OCI-LY1 (cell line): ENCODE data around the gene CPEB1.

Source experiments
- H2AFZ ChIP-seq: fragments of 200-600 bp; sonication (generic), shearing (Covaris generic); 2 replicates; pipeline ENCODE4 v1.6.0; 2014; ENCODE audit warnings: antibody characterized with exemption, mild to moderate bottlenecking, low read length
- H3F3A ChIP-seq: fragments of 200-600 bp; sonication (generic), shearing (Covaris generic); 2 replicates; pipeline ENCODE4 v1.6.0; 2014; ENCODE audit warnings: mild to moderate bottlenecking, antibody characterized with exemption, low read length, moderate library complexity; ENCODE audit not compliant: insufficient read depth
- H3K27ac ChIP-seq: fragments of 200-600 bp; sonication (generic); 2 replicates; pipeline ENCODE4 v1.5.1; 2014; ENCODE audit warnings: low read length, mixed run types, mild to moderate bottlenecking, low read depth; ENCODE audit not compliant: poor library complexity, severe bottlenecking
- H3K27me3 ChIP-seq: fragments of 200-600 bp; sonication (generic); 2 replicates; pipeline ENCODE4 v1.6.0; 2014; ENCODE audit warnings: antibody characterized with exemption, mild to moderate bottlenecking, low read length, moderate library complexity; ENCODE audit not compliant: insufficient read depth
- H3K36me3 ChIP-seq: fragments of 200-600 bp; sonication (generic); 2 replicates; pipeline ENCODE4 v1.6.1; 2014; ENCODE audit warnings: mild to moderate bottlenecking, antibody characterized with exemption, low read length, moderate library complexity, mixed read lengths; ENCODE audit not compliant: insufficient read depth
- H3K4me1 ChIP-seq: fragments of 200-600 bp; sonication (generic); 2 replicates; pipeline ENCODE4 v1.5.1; 2014; ENCODE audit warnings: mild to moderate bottlenecking, low read length, moderate library complexity; ENCODE audit not compliant: insufficient read depth, severe bottlenecking
- H3K4me2 ChIP-seq: fragments of 200-600 bp; sonication (generic), shearing (Covaris generic); 2 replicates; pipeline ENCODE4 v1.6.1; 2014; ENCODE audit warnings: low read length
- H3K4me3 ChIP-seq: fragments of 200-600 bp; sonication (generic); 2 replicates; pipeline ENCODE4 v1.5.1; 2014; ENCODE audit warnings: low read length, low read depth, mild to moderate bottlenecking, mixed read lengths; ENCODE audit not compliant: poor library complexity, severe bottlenecking
- H3K79me2 ChIP-seq: fragments of 200-600 bp; shearing (Covaris generic); 2 replicates; pipeline ENCODE4 v1.6.1; 2016; ENCODE audit warnings: mixed run types, low read length, mixed read lengths; ENCODE audit not compliant: insufficient read depth
- H3K9ac ChIP-seq: fragments of 200-600 bp; sonication (generic), shearing (Covaris generic); 2 replicates; pipeline ENCODE4 v1.6.1; 2014; ENCODE audit warnings: mild to moderate bottlenecking, low read length, mixed read lengths
- H3K9me2 ChIP-seq: fragments of 200-600 bp; sonication (generic), shearing (Covaris generic); 2 replicates; pipeline ENCODE4 v1.6.1; 2014; ENCODE audit warnings: low read depth, mild to moderate bottlenecking, low read length, mixed read lengths
- H3K9me3 ChIP-seq: fragments of 200-600 bp; shearing (Covaris generic); 2 replicates; pipeline ENCODE4 v1.6.1; 2014; ENCODE audit warnings: low read length, mixed read lengths
- H4K20me1 ChIP-seq: fragments of 200-600 bp; sonication (generic), shearing (Covaris generic); 2 replicates; pipeline ENCODE4 v1.6.0; 2016; ENCODE audit warnings: mild to moderate bottlenecking, low read length; ENCODE audit not compliant: insufficient read depth
- CTCF ChIP-seq: fragments of 200-600 bp; sonication (generic), shearing (Covaris generic); IDR thresholded peaks from 2 replicates; pipeline ENCODE4 v1.5.1; 2017; ENCODE audit warnings: mild to moderate bottlenecking, antibody characterized with exemption, low read length, moderate library complexity, mixed read lengths
- EZH2 ChIP-seq: fragments of 200-600 bp; sonication (generic), shearing (Covaris generic); IDR thresholded peaks from 2 replicates; pipeline ENCODE4 v1.8.0; 2017; ENCODE audit warnings: borderline replicate concordance, mixed run types, mild to moderate bottlenecking, antibody characterized with exemption, low read length, moderate library complexity, mixed read lengths

CPEB1 gene

GRCh38 chr15:82540984-82541431 is 106.2 kb downstream of the CPEB1 start:
- H3K9me3 ChIP-seq = no peaks in the 10 kb centered on the region
- H3K79me2 ChIP-seq = peaks cover 18% of the 10 kb centered on the region
- H3K4me3 ChIP-seq = peak overlapping the region; percentile 99
- H3K36me3 ChIP-seq = peaks cover 40% of the 10 kb centered on the region
- 0 out of 2 replicates have a peak, but pooled peaks cover 5% of the 10 kb centered on the region for H3K27me3 ChIP-seq
- H2AFZ ChIP-seq = peak overlapping the region; percentile 30; the same call in 1 of the 2 replicates
- peak overlapping the region; percentile 84 for H3K4me2 ChIP-seq
- 0 out of 2 replicates have a peak, but pooled peaks cover 4% of the 10 kb centered on the region for H3F3A ChIP-seq
- no peaks in the 10 kb centered on the region for H4K20me1 ChIP-seq
- TF ChIP-seq EZH2 = no peak
- no peak for TF ChIP-seq CTCF
- peaks cover 19% of the 10 kb centered on the region for H3K4me1 ChIP-seq
- peak overlapping the region; percentile 4 for H3K27ac ChIP-seq
- H3K9ac ChIP-seq = peak overlapping the region; percentile 89
- H3K9me2 ChIP-seq = no peaks in the 10 kb centered on the region

GRCh38 chr15:82540055-82540983 is 106.8 kb downstream of the CPEB1 start, which contains the start of gene RPS17:
TSS of gene RPS17 (minus strand) at chr15:82540457. CDS start at chr15:82540428, 29 bp downstream.
- 0 out of 2 replicates have a peak, but pooled peaks cover 4% of the 10 kb centered on the region for H3F3A ChIP-seq
- TF ChIP-seq CTCF (peak; percentile 90), EZH2 (no peak)
- H3K9me2 ChIP-seq = no peaks in the 10 kb centered on the region
- peaks cover 18% of the 10 kb centered on the region for H3K79me2 ChIP-seq
- peak within 1 kb of the TSS; percentile 100 for H3K9ac ChIP-seq
- no peaks in the 10 kb centered on the region for H4K20me1 ChIP-seq
- H3K4me2 ChIP-seq = peak within 1 kb of the TSS; percentile 84
- H3K36me3 ChIP-seq = peaks cover 47% of the 10 kb centered on the region
- H3K27ac ChIP-seq = peak within 1 kb of the TSS; percentile 80
- H3K27me3 ChIP-seq = 0 out of 2 replicates have a peak, but pooled peaks cover 5% of the 10 kb centered on the region
- H3K4me3 ChIP-seq = peak within 1 kb of the TSS; percentile 99
- no peaks in the 10 kb centered on the region for H3K9me3 ChIP-seq
- H3K4me1 ChIP-seq = peaks cover 19% of the 10 kb centered on the region
- peak within 1 kb of the TSS; percentile 30; the same call in 1 of the 2 replicates for H2AFZ ChIP-seq

GRCh38 chr15:82539691-82540054 is 107.5 kb downstream of the CPEB1 start:
- Histone ChIP-seq H4K20me1 (no peaks in the 10 kb centered on the region), H3K4me1 (peaks cover 19% of the 10 kb centered on the region), H3K9me2 (no peaks in the 10 kb centered on the region), H3K36me3 (peaks cover 50% of the 10 kb centered on the region), H3F3A (0 out of 2 replicates have a peak, but pooled peaks cover 4% of the 10 kb centered on the region), H3K9me3 (no peaks in the 10 kb centered on the region), H3K27me3 (0 out of 2 replicates have a peak, but pooled peaks cover 5% of the 10 kb centered on the region), H3K27ac (peak overlapping the region; percentile 80), H2AFZ (no peak overlapping the region), H3K4me2 (peak overlapping the region; percentile 65), H3K79me2 (peaks cover 18% of the 10 kb centered on the region), H3K4me3 (peak overlapping the region; percentile 99), H3K9ac (peak overlapping the region; percentile 100)
- TF ChIP-seq CTCF (peak; percentile 11; the same call in 1 of the 2 replicates), EZH2 (no peak)
